ENCODE results near the gene CD4.
"Not testable (repeated sequence)": the region's sequence is repeated elsewhere in the genome, so short reads cannot be mapped to it uniquely, and the experiment has no call there.

CD4 gene

DNA sequence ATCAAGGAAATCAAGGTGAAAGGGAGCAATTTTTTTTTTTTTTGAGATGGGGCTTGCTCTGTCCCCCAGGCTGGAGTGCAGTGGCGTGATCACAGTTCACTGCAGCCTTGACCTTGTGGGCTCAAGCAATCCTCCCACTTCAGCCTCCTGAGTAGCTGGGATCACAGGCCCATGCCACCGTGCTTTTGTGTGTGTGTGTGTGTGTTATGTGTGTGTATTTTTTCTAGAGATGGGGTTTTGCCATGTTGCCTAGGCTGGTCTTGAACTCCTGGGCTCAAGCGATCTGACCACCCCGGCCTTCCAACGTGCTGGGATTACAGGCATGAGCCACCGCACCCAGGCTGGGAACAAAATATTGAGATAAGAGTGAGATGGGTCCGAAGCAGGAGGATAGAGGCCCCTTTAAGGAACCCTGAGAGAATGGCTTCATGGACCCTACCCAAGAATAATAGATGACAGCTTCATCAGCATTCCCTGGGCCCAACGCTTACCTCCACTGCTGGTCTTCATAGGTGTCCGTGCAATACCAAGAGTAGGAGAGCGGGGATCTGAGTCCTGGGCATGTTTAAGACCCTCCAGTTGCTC, 60.7 kb downstream of the CD4 start:
- no peak for DNase-seq

DNA sequence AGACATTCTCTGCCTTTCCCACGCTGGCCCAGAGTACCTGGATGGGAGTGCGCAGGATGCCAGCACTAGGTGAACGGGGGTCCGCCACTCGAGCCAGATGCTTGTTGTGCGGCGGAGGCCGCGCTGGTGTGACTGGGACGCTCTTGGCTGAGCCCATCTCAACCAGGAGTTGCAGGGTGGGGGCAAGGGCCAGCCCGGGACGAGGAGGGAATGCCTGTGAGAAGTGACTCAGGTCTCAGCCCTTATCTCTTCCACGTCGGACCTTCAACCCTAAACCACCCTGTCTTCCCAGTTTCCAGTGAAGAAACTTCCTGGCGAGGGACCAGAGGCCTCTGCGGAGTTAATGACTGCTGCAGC, 61.4 kb downstream of the CD4 start:
- DNase-seq, result no peak

DNA sequence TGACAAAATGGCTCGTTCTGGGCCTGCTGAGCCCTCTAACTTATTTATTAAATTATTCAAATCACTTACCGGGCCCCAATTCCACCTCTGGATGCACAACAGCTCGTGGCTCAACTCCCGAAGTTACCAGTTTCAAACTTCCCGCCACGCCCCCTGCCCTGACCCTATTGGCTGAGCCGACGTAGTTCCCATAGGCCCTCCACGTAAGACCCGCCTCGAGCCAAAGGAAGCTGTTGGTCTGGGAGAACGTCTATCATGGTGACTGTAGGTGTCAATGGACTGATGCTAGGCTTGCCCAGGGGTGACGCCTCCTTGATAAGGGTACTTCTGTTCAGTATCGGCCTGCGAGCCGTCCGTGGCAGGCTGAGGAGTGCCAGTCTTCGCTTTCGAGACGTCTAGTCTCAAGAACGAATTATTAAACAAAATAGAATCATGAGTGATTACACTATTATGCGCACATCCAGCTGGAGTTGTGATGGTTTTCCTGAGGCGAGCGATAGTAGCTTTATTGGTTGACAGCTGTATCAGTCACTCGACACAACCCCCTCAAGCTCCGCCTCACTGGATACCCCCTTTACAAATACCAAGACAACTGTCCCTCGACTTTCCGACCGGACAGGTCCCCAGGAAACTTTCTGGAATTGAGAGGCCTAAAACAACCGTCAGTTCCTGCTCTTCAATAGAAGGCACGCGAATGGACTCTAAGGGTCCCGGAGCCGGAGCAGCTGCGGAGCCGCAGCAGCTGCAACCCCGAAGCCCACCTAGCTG, 62.0 kb downstream of the CD4 start, which contains the start of gene CDCA3:
Gene CDCA3, minus strand, starts transcription at position 134 of the 768 bp plus-strand sequence. CDS start 334 bp downstream, outside the sequence.
- DNase-seq, result peak; percentile 99

DNA sequence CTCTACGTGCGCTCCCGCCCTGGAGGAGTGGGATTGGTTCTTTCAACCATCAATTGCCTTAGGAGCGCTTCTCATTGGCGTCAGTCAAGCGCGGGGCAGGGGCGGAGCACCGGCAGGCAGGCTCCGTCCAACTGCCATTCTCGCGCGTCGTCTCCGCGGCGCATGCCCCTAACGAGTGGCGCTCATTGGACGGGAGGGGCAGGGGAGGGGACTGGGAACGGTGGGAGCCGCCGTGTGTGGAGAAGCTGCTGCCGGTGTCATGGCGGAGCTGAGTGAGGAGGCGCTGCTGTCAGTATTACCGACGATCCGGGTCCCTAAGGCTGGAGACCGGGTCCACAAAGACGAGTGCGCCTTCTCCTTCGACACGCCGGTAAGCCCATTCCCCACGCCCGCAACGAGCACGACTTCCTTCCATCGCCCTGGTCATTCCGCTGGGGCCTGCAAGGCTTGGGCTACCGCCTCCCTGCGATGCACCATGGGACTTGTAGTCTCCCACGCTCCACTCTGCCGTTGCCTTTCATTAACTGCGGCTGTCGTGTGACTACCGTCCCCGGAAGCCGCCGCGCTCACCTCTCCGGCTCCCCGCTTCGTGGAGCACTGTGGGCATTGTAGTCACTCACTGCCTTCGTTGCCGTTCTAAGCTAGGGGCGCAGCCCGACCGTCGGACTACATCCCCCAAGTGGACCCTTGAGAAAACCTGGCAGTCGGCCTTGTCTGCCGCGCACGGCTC, 62.8 kb downstream of the CD4 start, which contains the start of gene USP5:
Gene USP5, plus strand, starts transcription at position 230 of the 730 bp plus-strand sequence. Its CDS starts 30 bp downstream, at position 260.
- peak; percentile 100 for DNase-seq

DNA sequence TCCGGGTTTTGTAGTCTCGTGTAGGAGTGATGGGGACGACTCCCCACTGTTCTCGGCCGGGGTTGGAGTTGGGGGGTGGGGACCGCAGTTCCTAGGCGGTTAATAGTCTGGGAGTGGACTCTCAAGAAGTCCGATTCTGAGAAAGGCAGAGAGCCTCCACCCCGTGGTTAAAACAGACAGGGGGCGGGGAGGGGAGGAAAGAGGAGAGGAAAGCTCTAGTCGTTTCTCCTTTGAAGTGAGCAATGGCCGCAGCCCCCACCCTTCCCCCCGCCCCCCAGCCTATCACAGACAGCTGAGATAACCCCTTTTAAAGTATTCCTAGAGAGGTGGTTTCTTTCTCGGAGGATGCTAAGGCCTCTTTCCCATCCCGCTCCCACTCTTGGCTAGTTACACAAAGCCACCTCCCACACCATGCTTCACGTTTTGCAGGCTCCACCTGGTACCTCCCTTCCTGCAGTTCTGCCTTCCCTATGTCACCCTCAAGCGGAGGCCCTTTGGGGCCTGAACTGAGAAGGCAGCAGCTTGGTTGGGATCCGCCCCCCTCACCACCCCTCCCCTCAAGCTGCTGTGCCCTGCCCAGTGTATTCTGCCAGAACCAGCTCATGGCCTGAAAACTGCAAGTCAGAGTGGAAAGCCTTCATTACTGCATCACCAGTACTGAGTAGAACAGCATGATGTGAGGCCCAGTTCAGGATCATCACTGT, 63.5 kb downstream of the CD4 start:
- peak; percentile 90 for DNase-seq

DNA sequence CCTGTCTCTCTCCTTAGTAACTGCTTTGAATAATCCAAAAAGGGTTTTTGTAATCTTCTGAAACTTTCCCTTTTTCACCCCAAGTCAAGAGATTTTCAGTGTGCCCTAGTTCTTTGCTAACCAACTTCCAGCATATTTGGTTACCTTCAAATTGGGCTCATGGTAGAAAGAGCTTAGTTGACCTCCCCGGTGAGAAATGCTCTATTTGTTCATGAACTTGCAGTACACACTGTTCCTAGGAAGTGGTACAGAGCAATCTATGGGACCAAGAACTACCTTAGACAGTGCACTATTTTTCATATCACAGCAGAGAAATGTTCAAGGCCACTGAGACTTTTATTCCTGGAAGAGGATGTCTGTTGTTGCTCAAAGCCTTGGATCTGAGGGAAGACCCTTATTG, 64.3 kb downstream of the CD4 start:
- no peak for DNase-seq

DNA sequence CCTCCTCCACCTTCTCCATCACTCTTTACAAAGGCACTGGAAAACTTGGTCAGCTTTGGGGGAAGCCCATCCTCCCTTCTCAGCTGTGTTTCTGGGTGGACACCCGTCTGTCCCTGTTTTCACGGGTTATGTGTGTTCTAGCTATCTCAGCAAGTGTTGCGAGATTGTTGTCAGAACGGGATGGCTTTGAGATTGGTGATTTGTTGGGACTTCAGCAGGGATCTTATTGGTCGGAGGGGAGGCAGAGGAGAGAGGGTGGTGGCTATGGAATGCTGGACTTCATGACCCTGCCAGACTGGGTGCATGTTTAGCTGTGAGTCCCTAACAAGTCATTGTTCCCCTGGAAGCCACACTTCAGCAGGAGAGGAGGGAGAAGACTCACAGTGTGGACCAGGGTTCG, 64.7 kb downstream of the CD4 start:
- DNase-seq, result no peak

DNA sequence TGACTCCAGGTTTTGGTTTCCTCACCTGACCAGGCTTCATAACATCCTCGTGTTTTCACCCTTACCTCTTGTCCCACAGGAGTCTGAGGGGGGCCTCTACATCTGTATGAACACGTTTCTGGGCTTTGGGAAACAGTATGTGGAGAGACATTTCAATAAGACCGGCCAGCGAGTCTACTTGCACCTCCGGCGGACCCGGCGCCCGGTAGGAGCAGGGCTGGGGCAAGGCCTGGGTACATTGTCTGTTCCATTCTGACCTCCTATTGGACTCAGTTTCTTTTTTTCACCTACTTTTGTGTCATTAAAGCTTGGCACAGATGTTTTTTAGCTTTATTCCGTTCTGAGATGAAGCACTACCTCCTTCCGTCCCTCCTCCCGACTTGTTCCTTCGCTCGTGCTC, 66.0 kb downstream of the CD4 start:
- DNase-seq, result no peak

DNA sequence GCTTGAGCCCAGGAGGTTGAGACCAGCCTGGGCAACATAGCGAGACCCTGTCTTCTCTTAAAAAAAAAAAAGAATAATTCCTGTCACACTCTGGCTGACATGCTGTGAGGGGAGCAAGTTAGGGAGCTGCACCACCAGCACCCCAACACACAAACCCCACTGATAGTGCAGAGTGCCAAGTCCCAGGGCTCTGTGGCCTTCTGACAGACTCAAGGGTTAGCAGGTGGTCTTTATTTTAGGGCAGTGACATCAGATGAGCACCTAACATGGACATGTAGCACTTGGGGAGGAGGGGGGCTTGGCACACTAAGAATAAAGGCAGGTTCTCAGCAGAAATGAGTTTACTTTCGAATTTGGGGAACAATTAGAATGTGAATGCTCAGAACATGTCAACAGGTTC, 69.5 kb downstream of the CD4 start:
- no peak for DNase-seq

DNA sequence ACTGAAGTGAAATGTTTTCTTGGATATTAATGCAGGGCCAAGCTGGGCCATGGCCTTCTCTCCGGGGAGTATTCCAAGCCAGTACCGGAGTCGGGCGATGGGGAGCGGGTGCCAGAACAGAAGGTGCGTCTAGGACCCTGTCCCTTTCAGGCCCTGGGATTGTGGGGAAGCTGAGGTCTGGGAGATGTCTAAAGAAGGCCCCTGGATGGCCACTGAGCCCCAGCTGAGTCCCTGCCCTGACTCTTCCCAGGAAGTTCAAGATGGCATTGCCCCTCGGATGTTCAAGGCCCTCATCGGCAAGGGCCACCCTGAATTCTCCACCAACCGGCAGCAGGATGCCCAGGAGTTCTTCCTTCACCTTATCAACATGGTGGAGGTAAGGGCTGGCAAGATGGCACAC, 70.8 kb downstream of the CD4 start:
- DNase-seq, result no peak

DNA sequence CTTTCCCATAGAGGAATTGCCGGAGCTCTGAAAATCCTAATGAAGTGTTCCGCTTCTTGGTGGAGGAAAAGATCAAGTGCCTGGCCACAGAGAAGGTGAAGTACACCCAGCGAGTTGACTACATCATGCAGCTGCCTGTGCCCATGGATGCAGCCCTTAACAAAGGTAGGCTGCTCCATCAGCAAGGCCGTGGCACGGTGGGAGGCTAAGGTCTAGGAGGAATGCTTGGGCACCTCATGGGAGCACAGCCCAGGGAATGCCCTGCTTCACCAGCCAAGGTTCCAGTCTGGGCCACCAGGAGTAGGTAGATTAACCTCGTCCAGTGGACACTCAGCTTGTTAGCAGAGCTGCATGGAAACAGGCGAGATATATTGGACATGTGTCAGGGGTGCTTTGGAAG, 71.6 kb downstream of the CD4 start:
- DNase-seq, result no peak

DNA sequence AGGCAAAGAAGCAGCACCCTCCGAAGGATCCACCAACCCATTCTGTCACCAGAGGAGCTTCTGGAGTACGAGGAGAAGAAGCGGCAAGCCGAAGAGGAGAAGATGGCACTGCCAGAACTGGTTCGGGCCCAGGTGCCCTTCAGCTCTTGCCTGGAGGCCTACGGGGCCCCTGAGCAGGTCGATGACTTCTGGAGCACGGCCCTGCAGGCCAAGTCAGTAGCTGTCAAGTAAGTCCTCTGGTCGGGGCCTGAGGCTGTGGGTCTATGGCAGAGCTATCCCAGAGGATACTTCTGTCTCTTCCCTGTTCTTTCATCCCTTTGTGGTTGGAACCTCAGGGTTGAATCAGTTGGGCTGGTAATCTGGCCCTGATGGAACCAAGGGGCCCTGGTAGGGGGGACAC, 72.1 kb downstream of the CD4 start:
- no peak for DNase-seq

DNA sequence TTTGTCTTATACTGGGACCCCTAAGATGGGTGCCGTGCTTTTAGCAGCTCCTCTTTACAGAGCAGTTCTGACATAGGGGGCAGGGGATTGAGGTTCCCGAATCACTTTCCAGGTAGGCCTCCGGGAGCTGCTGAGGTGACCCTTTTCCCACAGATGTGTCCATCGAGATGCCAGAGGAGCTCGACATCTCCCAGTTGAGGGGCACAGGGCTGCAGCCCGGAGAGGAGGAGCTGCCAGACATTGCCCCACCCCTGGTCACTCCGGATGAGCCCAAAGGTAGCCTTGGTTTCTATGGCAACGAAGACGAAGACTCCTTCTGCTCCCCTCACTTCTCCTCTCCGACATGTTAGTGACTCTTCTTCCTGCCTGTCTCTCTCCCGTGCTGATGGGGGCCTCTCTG, 73.7 kb downstream of the CD4 start:
- no peak for DNase-seq

DNA sequence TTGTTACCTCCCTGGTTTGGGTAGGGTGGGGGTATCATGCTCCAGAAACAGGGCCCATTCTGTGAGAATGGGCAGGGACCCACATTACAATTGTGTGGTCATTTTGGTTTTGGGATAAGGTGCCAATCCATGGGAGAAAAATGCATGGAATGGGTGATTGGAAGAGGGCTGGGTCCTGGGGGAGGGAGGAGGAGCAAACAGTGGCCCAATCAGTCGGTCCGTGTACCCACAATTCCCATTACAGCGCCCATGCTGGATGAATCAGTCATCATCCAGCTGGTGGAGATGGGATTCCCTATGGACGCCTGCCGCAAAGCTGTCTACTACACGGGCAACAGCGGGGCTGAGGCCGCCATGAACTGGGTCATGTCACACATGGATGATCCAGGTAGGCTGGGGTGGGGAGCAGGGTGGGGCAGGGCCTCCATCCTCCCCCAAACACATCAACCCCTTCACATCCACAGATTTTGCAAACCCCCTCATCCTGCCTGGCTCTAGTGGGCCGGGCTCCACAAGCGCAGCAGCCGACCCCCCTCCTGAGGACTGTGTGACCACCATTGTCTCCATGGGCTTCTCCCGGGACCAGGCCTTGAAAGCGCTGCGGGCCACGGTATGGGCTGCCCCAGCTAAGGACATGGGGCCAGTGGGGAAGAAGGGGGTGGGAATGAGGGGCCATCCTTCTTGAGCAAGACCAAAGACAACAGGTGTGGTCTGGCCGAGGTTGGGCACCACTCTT, 74.4 kb downstream of the CD4 start:
- DNase-seq, result no peak

DNA sequence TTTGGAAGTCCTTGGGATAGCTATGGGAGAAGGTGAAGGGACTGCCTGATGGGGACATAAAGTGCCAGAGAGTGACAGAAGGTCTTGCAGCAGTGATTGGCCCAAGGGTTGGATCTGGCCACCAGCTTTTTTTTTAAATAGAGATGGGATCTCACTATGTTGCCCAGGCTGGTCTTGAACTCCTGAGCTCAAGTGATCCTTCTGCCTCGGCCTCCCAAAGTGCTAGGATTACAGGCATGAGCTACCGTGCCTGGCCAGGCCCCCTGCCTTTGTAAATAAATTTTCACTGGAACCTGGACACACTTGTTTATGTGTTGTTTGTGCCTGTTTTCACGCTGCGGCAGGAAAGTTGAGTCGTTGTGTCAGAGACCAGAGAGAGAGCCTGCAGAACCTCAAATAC, 76.0 kb downstream of the CD4 start:
- DNase-seq, result not testable (repeated sequence)

DNA sequence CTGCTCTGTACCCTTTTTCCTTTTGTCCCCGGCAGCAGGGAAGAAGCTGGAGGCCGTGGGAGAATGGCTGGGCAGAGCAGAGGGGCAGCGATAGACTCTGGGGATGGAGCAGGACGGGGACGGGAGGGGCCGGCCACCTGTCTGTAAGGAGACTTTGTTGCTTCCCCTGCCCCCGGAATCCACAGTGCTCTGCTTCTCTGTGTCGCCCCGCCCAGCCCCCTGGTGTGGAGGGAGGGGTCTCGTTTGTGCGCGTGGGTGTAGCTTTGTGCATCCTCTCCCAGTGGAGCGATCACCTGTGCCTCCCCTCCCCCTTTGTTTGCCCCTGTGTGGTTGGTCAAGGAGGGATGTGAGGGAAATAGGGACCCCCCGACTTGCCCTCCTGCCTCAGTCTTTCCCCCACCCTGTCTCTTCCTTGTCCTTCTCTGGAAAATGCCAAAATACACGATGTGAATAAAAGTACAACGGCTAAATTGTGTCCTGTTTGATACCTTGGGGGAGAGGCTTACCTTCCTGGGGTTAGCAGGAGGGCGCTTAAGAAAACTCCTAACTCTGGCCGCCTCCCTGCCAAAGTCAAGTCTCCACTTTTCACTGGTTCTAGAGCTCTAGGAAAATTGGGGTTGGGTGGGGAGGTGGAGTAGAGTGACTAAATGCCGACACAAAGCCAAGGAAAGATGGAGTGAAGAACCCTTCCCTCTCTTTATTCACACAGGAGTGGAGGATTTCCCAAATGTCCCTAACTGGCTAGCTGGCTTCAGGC, 77.0 kb downstream of the CD4 start:
- DNase-seq, result no peak

DNA sequence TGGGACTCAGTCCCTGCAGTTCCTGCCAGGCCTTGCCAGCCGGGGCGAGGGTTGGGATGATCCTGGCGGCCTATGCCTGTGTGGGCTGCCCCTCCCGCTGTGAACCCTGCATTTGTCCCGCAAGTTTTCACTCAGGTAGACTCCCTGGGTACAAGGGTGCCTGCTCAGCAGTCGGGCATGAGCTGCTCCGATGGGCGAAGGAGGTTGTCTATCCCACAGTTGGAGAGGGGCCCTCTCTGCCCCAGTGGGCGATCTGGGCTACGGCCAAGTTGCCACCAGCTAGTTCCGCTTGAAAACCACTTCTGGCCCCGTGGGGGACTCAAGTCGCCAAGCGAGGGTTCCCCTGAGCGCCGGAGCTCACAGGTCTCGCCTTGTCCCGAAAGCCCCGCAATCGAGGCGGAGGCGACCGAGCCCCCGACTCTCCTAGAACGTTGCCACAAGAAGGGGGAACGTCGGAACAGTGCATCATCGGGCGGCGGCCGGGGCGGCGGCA, 77.6 kb downstream of the CD4 start:
- DNase-seq, result no peak

DNA sequence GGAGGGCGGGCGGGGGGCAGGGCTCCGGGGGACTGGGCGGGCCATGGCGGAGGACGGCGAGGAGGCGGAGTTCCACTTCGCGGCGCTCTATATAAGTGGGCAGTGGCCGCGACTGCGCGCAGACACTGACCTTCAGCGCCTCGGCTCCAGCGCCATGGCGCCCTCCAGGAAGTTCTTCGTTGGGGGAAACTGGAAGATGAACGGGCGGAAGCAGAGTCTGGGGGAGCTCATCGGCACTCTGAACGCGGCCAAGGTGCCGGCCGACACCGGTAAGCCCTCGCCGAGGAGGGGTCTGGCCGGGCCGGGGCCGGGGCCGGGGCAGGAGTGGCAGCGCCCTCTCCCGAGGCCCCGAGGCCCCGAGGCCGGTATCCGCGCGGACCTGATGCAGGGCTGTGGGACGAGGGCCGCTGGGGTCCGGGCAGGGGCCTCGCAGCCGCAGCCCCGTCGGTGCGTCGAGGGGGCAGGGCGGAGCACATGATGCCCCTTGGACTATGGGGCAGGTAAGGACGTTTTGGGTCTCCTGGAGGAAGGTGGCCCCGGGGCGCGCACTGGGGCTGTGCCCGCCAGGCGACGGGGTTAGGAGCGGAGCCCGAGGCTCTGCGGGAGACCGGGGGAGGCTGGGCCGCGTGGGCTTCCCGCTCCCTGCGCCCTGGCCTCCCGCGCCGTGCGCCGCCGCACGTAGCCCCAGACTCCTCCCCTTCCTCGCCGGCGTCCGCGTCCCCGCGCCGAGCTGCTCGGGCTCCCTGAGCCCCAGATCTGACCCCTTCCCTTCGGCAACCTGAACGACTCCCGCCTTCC, 78.3 kb downstream of the CD4 start, which contains the start of gene TPI1:
Gene TPI1, plus strand, starts transcription at position 119 of the 798 bp plus-strand sequence. Its CDS starts 36 bp downstream, at position 155.
- DNase-seq, result peak; percentile 75

DNA sequence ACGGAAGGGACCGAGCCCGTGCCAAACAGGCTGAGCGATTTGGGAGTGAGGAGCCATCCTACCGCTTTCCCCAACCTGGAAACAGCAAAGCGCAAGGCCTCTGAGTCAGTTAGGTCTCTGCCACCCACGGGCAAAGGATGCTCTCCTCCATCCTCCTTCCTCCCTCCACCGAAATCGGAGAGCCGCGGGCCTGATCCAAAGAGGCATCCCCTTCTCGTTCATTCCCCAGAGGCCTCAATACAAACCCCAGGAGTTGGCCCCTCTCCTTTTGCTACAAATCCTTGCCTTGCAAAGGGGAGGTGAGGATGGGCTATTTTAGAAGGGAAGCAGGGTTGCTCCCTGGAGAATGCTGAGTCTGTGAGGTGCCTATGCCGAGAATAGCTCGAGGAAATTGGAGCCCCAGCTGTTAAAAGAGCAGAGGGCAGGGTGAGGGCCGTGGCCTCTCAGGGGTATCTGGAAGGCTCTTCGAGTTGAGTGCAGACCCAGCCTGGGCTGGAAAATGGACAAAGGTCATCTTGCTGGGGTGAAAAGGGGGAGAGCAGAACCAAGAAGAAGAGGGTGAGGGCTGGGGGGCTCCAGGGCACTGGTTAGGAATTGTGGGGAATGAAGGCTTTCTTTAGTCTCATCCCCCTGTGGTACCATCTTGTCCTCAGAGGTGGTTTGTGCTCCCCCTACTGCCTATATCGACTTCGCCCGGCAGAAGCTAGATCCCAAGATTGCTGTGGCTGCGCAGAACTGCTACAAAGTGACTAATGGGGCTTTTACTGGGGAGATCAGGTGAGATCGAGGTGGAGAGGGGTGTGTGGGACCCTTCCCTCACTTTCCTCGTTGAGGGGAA, 79.1 kb downstream of the CD4 start:
- no peak for DNase-seq

Measured in NCI-H1694 (cell line).